Activated T-cell treated with anti-CD3 and anti-CD28 coated beads for 4 hours (primary cell): ENCODE results near the gene NTRK2.
"Not testable (repeated sequence)": the region's sequence is repeated elsewhere in the genome, so short reads cannot be mapped to it uniquely, and the experiment has no call there.

ENCODE experiments used
- DNase-seq: peaks from one replicate; pipeline ENCODE4 v3.0.0-alpha.2; 2020

The NTRK2 gene

GRCh38 chr9:85040821-85041465, 371.4 kb downstream of the NTRK2 start:
- DNase-seq = no peak

DNA sequence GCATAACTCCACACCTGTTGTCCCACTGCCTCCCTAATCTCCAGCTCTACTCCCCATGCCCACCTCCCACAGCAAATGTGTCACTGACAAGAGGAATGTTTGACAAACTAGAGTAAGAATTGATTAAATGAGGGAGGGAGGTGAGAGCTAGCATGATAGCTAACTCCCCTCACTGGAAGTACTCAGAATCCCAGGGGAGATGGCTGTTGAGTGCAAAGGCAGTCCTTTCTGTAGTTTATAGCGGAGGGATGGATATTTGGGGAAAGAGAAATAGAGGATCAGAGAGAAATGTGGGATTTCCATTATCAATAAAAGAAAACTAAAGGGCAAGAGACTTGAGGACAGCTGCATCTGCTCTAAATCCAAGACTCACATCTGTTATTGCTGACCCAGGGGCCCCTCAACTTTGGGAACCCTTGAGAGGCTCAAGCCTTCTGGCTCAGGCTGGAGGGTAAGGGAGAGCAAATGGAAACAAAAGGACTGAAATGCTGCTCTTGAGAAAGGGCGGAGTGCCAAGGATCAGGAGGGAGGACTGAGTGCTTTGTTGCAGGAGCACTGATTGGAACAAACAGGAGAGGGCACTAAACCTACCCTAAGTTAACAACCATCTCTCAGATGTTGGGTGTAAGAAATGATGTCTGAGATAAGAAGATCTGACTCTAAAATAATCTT, 372.1 kb downstream of the NTRK2 start:
- no peak for DNase-seq

- no peak for DNase-seq
Measured at GRCh38 chr9:85042981-85043647, 373.6 kb downstream of the NTRK2 start.

DNA sequence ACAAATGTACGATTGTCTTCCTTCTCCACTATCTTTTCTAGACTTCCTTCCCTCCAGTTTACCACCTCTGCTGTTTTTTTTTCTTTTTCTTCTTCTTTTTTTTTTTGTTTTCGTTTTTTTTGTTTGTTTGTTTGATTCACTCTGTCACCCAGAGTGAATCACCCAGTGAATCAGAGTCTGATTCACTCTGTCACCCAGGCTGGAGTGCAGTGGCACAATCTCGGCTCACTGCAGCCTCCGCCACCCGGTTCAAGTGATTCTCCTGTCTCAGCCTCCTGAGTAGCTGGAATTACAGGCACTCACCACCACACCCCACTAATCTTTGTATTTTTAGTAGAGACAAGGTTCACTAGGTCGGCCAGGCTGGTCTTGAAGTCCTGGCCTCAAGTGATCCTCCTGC, 375.7 kb downstream of the NTRK2 start:
- DNase-seq = no peak

- DNase-seq = no peak
Measured at GRCh38 chr9:85046475-85046874, 376.9 kb downstream of the NTRK2 start.

DNA sequence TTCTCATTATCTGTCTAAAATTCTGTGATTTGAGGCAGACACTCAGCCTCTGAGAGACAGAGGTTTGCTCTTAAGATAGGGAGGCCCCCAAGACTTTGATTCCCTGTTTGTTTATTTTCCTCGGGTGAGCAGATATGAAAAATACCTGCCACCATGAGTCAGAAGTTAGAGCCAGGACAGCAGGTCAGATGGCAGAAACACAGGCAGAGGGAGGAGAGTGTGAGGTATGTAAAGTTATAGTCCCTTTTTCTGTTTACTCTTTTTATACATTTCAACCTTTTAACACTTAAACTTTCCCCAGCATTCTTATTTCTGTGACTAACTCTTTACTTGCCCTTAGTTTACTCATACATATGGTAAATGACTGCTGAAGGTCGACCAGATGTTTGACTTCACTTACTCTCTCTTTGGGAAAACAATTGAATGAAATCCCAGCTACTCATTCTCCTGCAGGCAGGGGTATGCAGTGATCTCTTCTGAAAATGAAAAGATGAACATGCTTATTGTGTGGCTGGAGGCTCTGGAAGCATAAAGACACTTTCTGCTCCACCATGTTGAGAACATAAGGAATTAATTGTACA, 383.8 kb downstream of the NTRK2 start:
- DNase-seq = no peak

GRCh38 chr9:85054017-85054416, 384.5 kb downstream of the NTRK2 start:
- DNase-seq = no peak

- DNase-seq = no peak
Measured at GRCh38 chr9:85055506-85056202, 386.1 kb downstream of the NTRK2 start.

- DNase-seq = no peak
Measured at GRCh38 chr9:85056203-85056572, 386.7 kb downstream of the NTRK2 start.

DNA sequence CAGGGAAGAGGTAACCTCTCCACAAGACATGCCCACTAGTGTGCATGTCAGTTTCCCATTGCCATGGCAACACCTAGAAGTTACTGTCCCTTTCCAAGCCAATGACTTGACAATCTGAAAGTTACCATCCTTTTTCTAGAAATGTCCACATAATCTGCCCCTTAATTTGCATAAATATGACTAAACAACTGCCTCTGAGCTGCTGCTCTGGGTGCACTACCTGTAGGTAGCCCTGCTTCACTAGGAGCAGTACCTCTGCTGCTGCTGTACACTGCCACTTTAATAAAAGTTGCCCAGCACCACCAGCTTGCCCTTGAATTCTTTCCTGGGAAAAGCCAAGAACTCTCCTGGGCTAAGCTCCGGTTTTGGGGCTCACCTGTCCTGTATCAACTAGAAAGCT, 392.4 kb downstream of the NTRK2 start:
- DNase-seq = no peak

GRCh38 chr9:85062385-85063022, 393.0 kb downstream of the NTRK2 start:
- DNase-seq = no peak

- DNase-seq = no peak
Measured at GRCh38 chr9:85064811-85065371, 395.4 kb downstream of the NTRK2 start.

DNA sequence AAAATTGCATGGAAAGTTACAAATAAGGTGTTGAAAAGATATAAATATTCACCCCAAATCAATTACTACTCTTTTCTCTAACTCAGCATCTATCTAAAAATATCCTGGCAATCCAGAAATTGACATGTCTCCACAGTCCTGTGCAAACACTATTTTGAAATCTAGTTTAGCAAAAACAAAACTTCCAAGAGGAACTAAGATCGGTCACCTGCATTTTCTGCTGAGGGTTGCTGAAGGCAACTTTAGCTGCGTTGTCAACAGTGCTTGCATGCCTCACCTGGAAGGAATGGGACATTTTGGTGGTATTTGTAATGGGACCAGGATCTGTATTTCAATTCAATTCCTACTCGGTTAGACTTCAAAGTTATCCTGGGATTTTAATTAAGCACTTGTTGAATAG, 398.3 kb downstream of the NTRK2 start:
- DNase-seq = no peak

DNA sequence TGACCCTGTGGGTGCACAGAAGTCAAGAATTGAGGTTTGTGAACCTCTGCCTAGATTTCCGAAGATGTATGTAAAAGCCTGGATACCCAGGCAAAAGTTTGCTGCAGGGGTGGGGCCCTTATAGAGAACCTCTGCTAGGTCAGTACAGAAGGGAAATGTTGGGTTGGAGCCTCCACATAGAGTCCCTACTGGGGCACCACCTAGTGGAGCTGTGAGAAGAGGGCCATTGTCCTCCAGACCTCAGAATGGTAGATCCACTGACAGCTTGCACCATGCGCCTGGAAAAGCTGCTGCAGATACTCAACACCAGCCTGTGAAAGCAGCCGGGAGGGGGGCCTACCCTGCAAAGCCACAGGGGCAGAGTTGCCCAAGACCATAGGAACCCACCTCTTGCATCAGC, 399.9 kb downstream of the NTRK2 start:
- DNase-seq = not testable (repeated sequence)
